Liver (tissue), 9 donors: Measurements from ENCODE around the gene PROC. TPM values are rescaled to one million over a fixed set of nuclear protein-coding genes. Genes with fewer than 3 reads are reported as not detected.

Experiments
- DNase-seq: peaks from one replicate; pipeline ENCODE4 v3.0.0-alpha.2; 2017; ENCODE audit warnings: low spot score
- H3K27ac ChIP-seq, 2 donors: one replicate each; pipeline ENCODE4 v1.7.0; 2013; ENCODE audit warnings: inconsistent platforms in 2 of 2, low read length in 2 of 2, control low read depth in 1 of 2, low read depth in 1 of 2, mild to moderate bottlenecking in 1 of 2
- H3K27me3 ChIP-seq, 4 donors: one replicate each; pipeline versions ENCODE4 v1.6.1 to v1.7.0; 2013; ENCODE audit warnings: low read length in 3 of 4, inconsistent platforms in 1 of 4, mild to moderate bottlenecking in 1 of 4, moderate library complexity in 1 of 4; ENCODE audit not compliant: control insufficient read depth in 4 of 4, insufficient read depth in 4 of 4
- H3K36me3 ChIP-seq, 4 donors: one replicate each; pipeline versions ENCODE4 v1.6.1 to v1.7.0; 2013; ENCODE audit warnings: low read length in 3 of 4, mild to moderate bottlenecking in 3 of 4, low read depth in 1 of 4, moderate library complexity in 1 of 4; ENCODE audit not compliant: control insufficient read depth in 4 of 4, insufficient read depth in 3 of 4
- H3K4me1 ChIP-seq, 4 donors: one replicate each; pipeline versions ENCODE4 v1.6.1 to v1.7.0; 2013; ENCODE audit warnings: low read length in 3 of 4, mild to moderate bottlenecking in 3 of 4, moderate library complexity in 1 of 4; ENCODE audit not compliant: control insufficient read depth in 4 of 4, insufficient read depth in 4 of 4
- H3K4me3 ChIP-seq, 3 donors: one replicate each; pipeline versions ENCODE4 v1.6.1 to v1.7.0; 2013; ENCODE audit warnings: low read length in 3 of 3, control low read depth in 1 of 3, low read depth in 1 of 3, mild to moderate bottlenecking in 1 of 3
- H3K9ac ChIP-seq, 2 donors: one replicate each; pipeline ENCODE4 v1.7.0; 2013; ENCODE audit warnings: low read length in 2 of 2, mild to moderate bottlenecking in 2 of 2, moderate library complexity in 2 of 2, control low read depth in 1 of 2, low read depth in 1 of 2
- H3K9me3 ChIP-seq, 4 donors: one replicate each; pipeline versions ENCODE4 v1.6.1 to v1.7.0; 2013; ENCODE audit warnings: low read length in 3 of 4; ENCODE audit not compliant: control insufficient read depth in 4 of 4
- ATF3 ChIP-seq: IDR thresholded peaks from 2 replicates; pipeline ENCODE4 v1.6.1; 2016; ENCODE audit warnings: antibody characterized with exemption
- CTCF ChIP-seq: fragments of 150-350 bp; IDR thresholded peaks from 2 replicates; pipeline ENCODE4 v1.5.1; 2017; ENCODE audit warnings: improper control_type of control experiment, low read depth, low read length; ENCODE audit not compliant: missing input control
- EGR1 ChIP-seq, 2 donors: IDR thresholded peaks; 2 replicates each; pipeline ENCODE4 v1.6.1; 2016 to 2018; ENCODE audit warnings: antibody characterized with exemption in 2 of 2, low read depth in 2 of 2
- FOXA1 ChIP-seq: IDR thresholded peaks from 2 replicates; pipeline ENCODE4 v1.6.1; 2016; ENCODE audit warnings: antibody characterized with exemption
- FOXA2 ChIP-seq: IDR thresholded peaks from 2 replicates; pipeline ENCODE4 v1.6.1; 2016; ENCODE audit warnings: antibody characterized with exemption
- GABPA ChIP-seq, 2 donors: IDR thresholded peaks in 1 of 2; conservative IDR thresholded peaks in 1 of 2; 2 replicates each; pipeline ENCODE4 v1.6.1; 2016; ENCODE audit warnings: antibody characterized with exemption in 2 of 2, mild to moderate bottlenecking in 1 of 2, moderate library complexity in 1 of 2
- HNF4A ChIP-seq, 2 donors: conservative IDR thresholded peaks; 2 replicates each; pipeline ENCODE4 v1.6.1; 2016; ENCODE audit warnings: antibody characterized with exemption in 2 of 2, mild to moderate bottlenecking in 2 of 2
- HNF4G ChIP-seq: IDR thresholded peaks from 2 replicates; pipeline ENCODE4 v1.6.1; 2016; ENCODE audit warnings: antibody characterized with exemption
- JUND ChIP-seq, 2 donors: IDR thresholded peaks; 2 replicates each; pipeline ENCODE4 v1.6.1; 2016; ENCODE audit warnings: antibody characterized with exemption in 2 of 2
- MAX ChIP-seq: IDR thresholded peaks from 2 replicates; pipeline ENCODE4 v1.6.1; 2016; ENCODE audit warnings: antibody characterized with exemption
- NR2F2 ChIP-seq: IDR thresholded peaks from 2 replicates; pipeline ENCODE4 v1.6.1; 2016; ENCODE audit warnings: antibody characterized with exemption
- RAD21 ChIP-seq, 2 donors: IDR thresholded peaks; 2 replicates each; pipeline ENCODE4 v1.6.1; 2016; ENCODE audit warnings: antibody characterized with exemption in 2 of 2, mild to moderate bottlenecking in 2 of 2
- REST ChIP-seq: IDR thresholded peaks from 2 replicates; pipeline ENCODE4 v1.6.1; 2016; ENCODE audit warnings: antibody characterized with exemption, mild to moderate bottlenecking
- RXRA ChIP-seq, 2 donors: IDR thresholded peaks; 2 replicates each; pipeline ENCODE4 v1.6.1; 2017 to 2018; ENCODE audit warnings: antibody characterized with exemption in 2 of 2, mild to moderate bottlenecking in 1 of 2
- SP1 ChIP-seq: IDR thresholded peaks from 2 replicates; pipeline ENCODE4 v1.6.1; 2018; ENCODE audit warnings: antibody characterized with exemption, mild to moderate bottlenecking
- TAF1 ChIP-seq: conservative IDR thresholded peaks from 2 replicates; pipeline ENCODE4 v1.6.1; 2016; ENCODE audit warnings: antibody characterized with exemption, mild to moderate bottlenecking
- YY1 ChIP-seq: IDR thresholded peaks from 2 replicates; pipeline ENCODE4 v1.6.1; 2016; ENCODE audit warnings: antibody characterized with exemption, mild to moderate bottlenecking
- ZBTB33 ChIP-seq: IDR thresholded peaks from 2 replicates; pipeline ENCODE4 v1.6.1; 2016; ENCODE audit warnings: antibody characterized with exemption
- WGBS: extraction: QIAGEN DNeasy Blood & Tissue Kit; methylation state at CpG from one replicate; pipeline ENCODE4 v1.1.7; 2013; 5-methylcytosine and 5-hydroxymethylcytosine counted together
- polyA plus RNA-seq, 2 donors: library from polyadenylated mRNA; stranded (reverse) in 1 of 2; unstranded in 1 of 2; fragments of 200-250 nt in 1 of 2; fragments of >200 nt in 1 of 2; fragmentation: Nextera tagmentation in 1 of 2; extraction: Ambion mirVana in 1 of 2; gene quantifications; one replicate each; pipeline versions ENCODE4 v1.2.1 to v1.2.3, GENCODE V29; 2013 to 2015
- total RNA-seq, 2 donors: library from RNA; depleted of rRNA; stranded (reverse); fragments of >200 nt; gene quantifications; one replicate each; pipeline ENCODE4 v1.2.3, GENCODE V29; 2014
- donor health status: healthy.
- donor health status: healthy.
- donor health status: healthy.
- donor health status: healthy.
- donor health status: healthy.

PROC gene
- total and polyA plus RNA-seq, 4 donors = 150 to 407 (median 341) TPM

- Histone ChIP-seq H3K27ac (no peak overlapping the region), H3K9ac (no peak overlapping the region)
Observed at GRCh38 chr2:127404466-127405254, 13.6 kb upstream of the PROC start.

More at GRCh38 chr2:127404466-127405254, 13.6 kb upstream of the PROC start:
- WGBS = 93% methylated on average over 7 of the region's 7 CpGs
- Histone ChIP-seq H3K9me3 (no peaks in the 10 kb centered on the region), H3K27me3 (no peaks in the 10 kb centered on the region), H3K4me3 (no peak overlapping the region), H3K36me3 (no peaks in the 10 kb centered on the region), H3K4me1 (peaks cover 0 to 10% (median 5%) of the 10 kb centered on the region in 4 donors)
- DNase-seq = no peak
- TF ChIP-seq ATF3 = no peak
- TF ChIP-seq NR2F2 = no peak
- no peak for TF ChIP-seq GABPA (IDR thresholded peaks at IDR 0.05 in 1 of 2, conservative IDR thresholded peaks at IDR 0.05 in 1 of 2)
- TF ChIP-seq REST = no peak
- no peak for TF ChIP-seq CTCF
- no peak for TF ChIP-seq SP1
- no peak for TF ChIP-seq JUND (IDR thresholded peaks at IDR 0.05)
- TF ChIP-seq RAD21 (IDR thresholded peaks at IDR 0.05) = no peak
- TF ChIP-seq TAF1 = no peak
- no peak for TF ChIP-seq HNF4A (conservative IDR thresholded peaks at IDR 0.05)
- TF ChIP-seq HNF4G = no peak
- no peak for TF ChIP-seq FOXA1
- TF ChIP-seq RXRA (IDR thresholded peaks at IDR 0.05) = no peak
- TF ChIP-seq MAX = no peak
- no peak for TF ChIP-seq YY1
- TF ChIP-seq EGR1 (IDR thresholded peaks at IDR 0.05; ENCODE audit: low read depth in 2 of 2) = no peak
- no peak for TF ChIP-seq ZBTB33
- no peak for TF ChIP-seq FOXA2
